ENCODE results near the gene ANKRD1. TPM values are rescaled to one million over a fixed set of nuclear protein-coding genes. Genes with fewer than 3 reads are reported as not detected.

ANKRD1 gene
- total RNA-seq, 2 donors from 2014 or later: 3.5 to 43.7 TPM

DNA sequence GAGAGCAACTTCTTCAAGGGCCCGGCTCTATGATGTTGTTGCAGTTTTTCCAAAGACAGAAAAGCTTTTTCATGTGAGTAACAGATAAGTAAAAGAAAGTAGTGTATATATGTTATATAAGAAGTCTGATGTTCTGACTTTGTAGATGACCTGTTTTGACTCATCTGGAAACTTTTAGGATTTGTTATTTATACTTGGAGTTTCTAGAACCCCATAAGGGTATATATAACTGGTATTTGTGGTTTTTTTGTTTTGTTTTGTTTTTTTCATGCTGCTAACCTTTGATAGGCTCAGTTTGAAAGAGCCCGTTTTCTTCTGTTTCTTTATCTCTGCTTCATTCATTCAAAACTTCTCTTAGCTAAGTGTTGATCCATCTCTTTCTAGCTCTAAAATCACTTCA, 41.8 kb downstream of the ANKRD1 start:
- intact Hi-C loops (cut with DNase I): no loop called here
- DNase-seq (ENCODE audit: low spot score): no peak

DNA sequence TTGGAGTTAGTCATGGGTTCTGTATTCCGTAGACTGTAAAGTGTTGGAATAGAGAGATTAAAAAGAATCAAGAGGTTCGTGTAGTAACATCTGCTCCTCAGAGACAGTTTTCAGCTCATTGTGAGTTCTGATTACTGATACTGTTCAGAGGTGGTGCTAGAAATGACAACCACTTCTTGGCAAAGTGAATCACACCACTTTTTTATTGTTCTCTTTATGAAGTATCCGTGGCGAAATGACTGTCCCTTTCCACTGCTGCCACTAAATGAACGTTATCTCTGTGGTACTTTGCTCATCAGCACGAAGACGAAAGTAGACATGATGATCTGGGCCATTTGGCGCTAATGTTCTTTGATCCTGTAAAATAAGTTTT, 48.3 kb downstream of the ANKRD1 start:
- intact Hi-C loops (cut with DNase I): no loop called here
- DNase-seq (ENCODE audit: low spot score): no peak

DNA sequence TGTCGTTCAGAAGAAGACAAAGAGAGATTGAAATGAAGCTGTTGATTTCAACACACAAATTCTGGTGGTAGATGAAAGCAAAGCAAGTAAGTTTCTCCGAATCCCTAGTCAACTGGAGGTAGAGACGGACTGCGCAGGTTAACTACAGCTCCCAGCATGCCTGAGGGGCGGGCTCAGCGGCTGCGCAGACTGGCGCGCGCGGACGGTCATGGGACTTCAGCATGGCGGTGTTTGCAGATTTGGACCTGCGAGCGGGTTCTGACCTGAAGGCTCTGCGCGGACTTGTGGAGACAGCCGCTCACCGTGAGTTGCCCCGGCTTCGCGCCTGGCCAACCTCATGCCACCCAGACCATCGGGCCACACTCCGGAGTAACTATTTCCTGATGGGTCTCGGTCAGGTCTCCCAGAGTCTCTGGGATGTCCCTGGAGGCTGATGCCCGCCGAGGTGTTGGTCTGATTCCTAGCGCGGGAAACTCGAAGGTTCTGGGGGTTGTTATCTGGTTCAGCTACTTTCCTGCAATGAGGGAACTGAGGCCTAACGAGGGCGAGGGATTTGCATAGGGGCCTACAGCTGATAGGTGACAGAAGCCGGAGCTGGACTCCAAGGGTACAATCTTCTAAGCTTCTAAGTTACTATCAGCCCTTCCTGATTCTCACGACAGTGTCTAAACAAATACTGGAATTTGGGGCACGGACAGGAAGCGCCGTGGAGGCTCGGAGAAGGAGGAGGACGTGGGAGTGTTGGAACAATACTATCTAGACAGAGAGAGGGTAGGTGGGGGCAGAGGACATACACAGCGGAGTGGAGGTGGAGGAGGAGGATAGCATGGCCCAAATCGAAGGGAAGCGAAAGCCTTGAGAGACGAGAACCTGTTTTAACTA, 48.9 kb downstream of the ANKRD1 start, which contains the start of gene RPP30:
Gene RPP30 (plus strand): TSS at position 209 of the 882 bp plus-strand sequence. CDS start 13 bp downstream, at position 222.
- DNase-seq (ENCODE audit: low spot score): peak; percentile 95
- intact Hi-C loops (cut with DNase I): no loop called here

DNA sequence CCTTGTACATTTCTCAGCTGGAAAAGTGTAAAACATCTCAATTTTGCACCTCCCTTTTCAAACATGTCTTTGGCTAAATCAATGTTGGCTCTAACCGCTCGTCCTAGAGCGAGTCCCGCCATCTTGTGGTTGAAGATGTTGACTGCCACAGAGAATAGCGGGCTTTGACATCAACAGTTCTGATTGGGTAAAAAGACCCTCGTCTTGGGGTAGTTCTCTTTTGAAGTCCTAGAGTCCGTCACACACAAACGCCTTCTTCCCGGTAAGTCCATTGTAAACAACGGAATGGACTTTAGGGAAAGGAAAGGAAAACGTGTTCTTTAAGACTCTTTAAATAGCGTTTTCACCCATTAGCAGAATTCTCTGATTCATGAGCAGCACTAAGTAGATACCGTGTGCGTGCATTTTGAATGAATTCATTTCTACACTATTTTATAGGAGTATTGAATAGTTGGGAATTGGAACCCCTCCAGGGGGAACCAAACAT, 49.6 kb downstream of the ANKRD1 start:
- intact Hi-C loops (cut with DNase I): no loop called here
- no peak for DNase-seq (ENCODE audit: low spot score)

DNA sequence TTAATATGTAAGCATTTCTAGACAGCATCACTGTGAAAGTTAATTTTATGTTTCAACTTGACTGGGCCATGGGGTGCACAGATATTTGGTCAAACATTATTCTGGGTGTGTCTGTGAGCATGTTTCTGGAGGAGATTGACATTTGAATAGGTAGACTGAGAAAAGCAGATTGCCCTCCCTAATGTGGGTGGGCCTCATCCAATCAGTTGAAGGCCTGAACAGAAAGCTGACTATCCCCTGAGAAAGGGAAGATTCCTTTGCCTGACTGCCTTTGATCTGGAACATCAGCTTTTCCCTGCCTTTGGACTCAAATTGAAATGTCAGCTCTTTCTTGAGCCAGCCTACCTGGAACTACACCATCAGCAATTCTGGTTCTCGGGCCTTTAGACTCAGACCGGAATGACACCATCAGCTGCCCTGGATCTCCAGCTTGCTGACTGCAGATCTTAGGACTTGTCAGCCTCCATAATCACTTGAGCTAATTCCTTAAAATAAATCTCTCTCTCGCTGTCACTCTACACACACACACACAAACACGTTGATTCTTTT, 54.8 kb downstream of the ANKRD1 start:
- intact Hi-C loops (cut with DNase I): loop anchor here in 1 of 2 donors (10.0 kb wide), 1 partner anchor 1071 kb away; no protein-coding TSS in a partner anchor
- no peak for DNase-seq (ENCODE audit: low spot score)

DNA sequence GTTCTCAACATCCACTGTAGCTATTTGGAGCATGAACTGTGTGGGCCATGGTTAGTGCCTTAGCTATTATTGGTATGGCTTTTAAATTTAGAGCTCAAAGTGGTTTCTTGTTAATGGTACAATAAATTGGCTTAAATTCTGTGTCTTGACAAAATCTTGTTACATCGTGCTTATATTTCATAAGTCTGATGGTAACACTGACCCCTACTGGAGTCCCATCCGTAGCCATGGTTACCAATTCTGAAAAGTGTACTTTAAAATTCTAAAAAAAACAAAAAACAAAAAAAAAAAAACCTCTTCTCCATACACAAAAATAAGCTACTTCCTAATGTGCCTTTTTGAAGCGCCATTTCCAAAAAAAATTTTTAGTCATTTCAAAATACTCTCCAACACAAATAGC, 55.5 kb downstream of the ANKRD1 start:
- intact Hi-C loops (cut with DNase I): loop anchor here in 1 of 2 donors (10.0 kb wide), 1 partner anchor 1071 kb away; no protein-coding TSS in a partner anchor
- DNase-seq (ENCODE audit: low spot score): no peak

DNA sequence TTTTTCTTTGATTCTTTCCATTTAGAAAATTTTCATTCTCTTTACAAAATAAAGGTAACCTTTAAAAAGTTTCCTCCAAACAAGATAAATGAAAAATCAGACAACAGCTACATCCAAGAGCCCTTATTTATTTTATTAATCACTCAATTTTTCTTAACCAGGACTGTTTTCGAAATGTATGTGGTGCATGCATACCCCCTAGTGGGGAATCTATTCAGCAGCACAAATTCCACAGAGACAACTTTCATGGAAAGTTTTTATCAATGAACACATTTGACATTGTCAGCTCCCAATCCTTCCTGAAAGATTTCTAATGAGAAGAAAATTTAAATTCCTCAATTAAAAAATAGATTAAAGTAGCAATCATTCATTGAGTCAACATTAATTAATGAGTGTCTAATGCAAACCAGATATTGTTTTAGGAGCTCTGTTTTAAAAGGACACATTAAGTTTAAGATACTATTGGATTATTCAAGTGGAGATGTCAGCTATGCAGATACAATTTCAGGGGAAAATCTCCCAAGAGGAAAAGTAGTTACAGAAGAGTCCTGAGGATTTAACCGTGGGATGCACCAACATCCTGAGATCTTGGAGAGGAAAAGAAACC, 57.9 kb downstream of the ANKRD1 start:
- DNase-seq (ENCODE audit: low spot score): no peak
- intact Hi-C loops (cut with DNase I): loop anchor here in 1 of 2 donors (10.0 kb wide), 1 partner anchor 1068 kb away; no protein-coding TSS in a partner anchor

Other genes with a start within 250 kb of the ANKRD1 start
- gene HTR7, start 63.0 kb downstream of the ANKRD1 start, total RNA-seq: 1 to 10 TPM in 1 of 2 donors, under 1 TPM in 1; 0.83 to 1.0 TPM
- gene RPP30, start 49.1 kb downstream of the ANKRD1 start, total RNA-seq: 10 to 100 TPM; 28.2 to 28.6 TPM

Measured in posterior vena cava (tissue), 2 donors.